K562 (cell line): ENCODE results near the gene TCEANC. TPM values are rescaled to one million over a fixed set of nuclear protein-coding genes. Genes with fewer than 3 reads are reported as not detected.
A peak's percentile ranks its signal among the peaks of the same experiment; 100 is the strongest.

Experiments
- CXXC5 ChIP-seq: fragments of 250-450 bp; sonication (Bioruptor Pico); IDR thresholded peaks from 2 replicates; pipeline ENCODE4 v1.8.0; 2022; ENCODE audit warnings: inconsistent platforms, mild to moderate bottlenecking, moderate library complexity
- HCFC1 ChIP-seq: IDR thresholded peaks from 2 replicates; pipeline ENCODE4 v1.6.1; 2012; ENCODE audit warnings: low read depth, low read length, improper control_type of control experiment
- HMGN3 ChIP-seq: IDR thresholded peaks from 2 replicates; pipeline ENCODE4 v1.6.1; 2011; ENCODE audit warnings: borderline replicate concordance, low read depth, mild to moderate bottlenecking, mixed read lengths, low read length; ENCODE audit not compliant: insufficient read length; ENCODE audit errors: extremely low read depth
- HNRNPLL ChIP-seq: fragments of 200-400 bp; formaldehyde crosslinking; IDR thresholded peaks from 2 replicates; pipeline ENCODE4 v1.6.1; 2017; ENCODE audit warnings: low read length, low read depth, mild to moderate bottlenecking; ENCODE audit not compliant: poor library complexity, severe bottlenecking
- KLF10 ChIP-seq: fragments of 250-450 bp; sonication (Bioruptor Pico); IDR thresholded peaks from 2 replicates; pipeline ENCODE4 v1.6.1; 2021; ENCODE audit warnings: matching md5 sums
- MBD2 ChIP-seq: sonication (generic); IDR thresholded peaks from 2 replicates; pipeline ENCODE4 v1.6.1; 2016; ENCODE audit warnings: low read depth, borderline replicate concordance
- MYNN ChIP-seq, 2 experiments: sonication (generic); formaldehyde crosslinking in 1 of 2; IDR thresholded peaks; 2 replicates each; pipeline versions ENCODE4 v1.5.0 to v1.6.1; 2016 to 2020; ENCODE audit warnings: antibody characterized with exemption in 1 of 2, missing genetic modification reagents in 1 of 2
- NEUROD1 ChIP-seq: fragments of 150-350 bp; IDR thresholded peaks from 2 replicates; pipeline ENCODE4 v1.6.1; 2014; ENCODE audit warnings: borderline replicate concordance, low read length, low read depth; ENCODE audit not compliant: partially characterized antibody
- NUFIP1 ChIP-seq: fragments of 450-650 bp; IDR thresholded peaks from 2 replicates; pipeline ENCODE4 v1.6.1; 2018; ENCODE audit not compliant: partially characterized antibody
- POLR3G ChIP-seq: IDR thresholded peaks from 2 replicates; pipeline ENCODE4 v1.6.1; 2011; ENCODE audit not compliant: insufficient read length, insufficient replicate concordance; ENCODE audit errors: extremely low read depth
- SOX6 ChIP-seq: fragments of 450-650 bp; IDR thresholded peaks from 2 replicates; pipeline ENCODE4 v1.6.1; 2014; ENCODE audit warnings: mild to moderate bottlenecking
- ZNF316 ChIP-seq: fragments of 450-650 bp; IDR thresholded peaks from 2 replicates; pipeline ENCODE4 v1.6.1; 2016
- polyA plus RNA-seq, 8 experiments: library from polyadenylated mRNA; depleted of rRNA in 4 of 8; stranded (reverse) in 5 of 8; unstranded in 3 of 8; fragments of >200 nt; fragmentation: Nextera tagmentation in 2 of 8; fragmentation: Illumina TruSeq in 1 of 8; extraction: Ambion mirVana in 2 of 8; extraction: Trizol in 1 of 8; gene quantifications; 2 replicates each; pipeline versions ENCODE4 v1.2.1 to v1.2.3, GENCODE V29; 2011 to 2014; ENCODE audit warnings: inconsistent platforms in 1 of 8, missing spikeins in 1 of 8
- total RNA-seq, 7 experiments: library from RNA; depleted of rRNA in 6 of 7; stranded (reverse); fragments of >200 nt in 6 of 7; fragmentation: Illumina TruSeq in 2 of 7; extraction: Trizol in 2 of 7; gene quantifications; 2 replicates each; pipeline versions ENCODE4 v1.2.1 to v1.2.3, GENCODE V29; 2011 to 2021; ENCODE audit warnings: low replicate concordance in 1 of 7
- TF ChIP-seq, protein P1 (sequence below), 3 experiments: fragments of 200-800 bp in 1 of 3; fragments of 250-450 bp in 1 of 3; fragments of 450-650 bp in 1 of 3; sonication (Bioruptor Pico) in 1 of 3; sonication (Bioruptor generic) in 1 of 3; formaldehyde crosslinking in 1 of 3; IDR thresholded peaks; 2 replicates each; pipeline versions ENCODE4 v1.6.1 to v1.8.0; 2016 to 2022; ENCODE audit warnings: mild to moderate bottlenecking in 2 of 3, missing genetic modification characterization in 2 of 3, missing compliant biosample characterization in 1 of 3, moderate library complexity in 1 of 3
- TF ChIP-seq, protein P2 (sequence below), 2 experiments: fragments of 450-650 bp; conservative IDR thresholded peaks; 2 replicates each; pipeline ENCODE4 v1.6.1; 2017; ENCODE audit warnings: mild to moderate bottlenecking in 2 of 2, moderate library complexity in 2 of 2
- TF ChIP-seq, protein P3 (sequence below): conservative IDR thresholded peaks from 2 replicates; pipeline ENCODE4 v1.6.1; 2011; ENCODE audit warnings: low read depth, mild to moderate bottlenecking, low read length; ENCODE audit not compliant: control insufficient read depth
- TF ChIP-seq, protein P4 (sequence below): fragments of 450-650 bp; IDR thresholded peaks from 2 replicates; pipeline ENCODE4 v1.6.1; 2018; ENCODE audit not compliant: partially characterized antibody

Gene TCEANC
- total and polyA plus RNA-seq, 9 of the 15 experiments (the other 6 are each of a cell fraction or from before 2014, with no cell fraction given), result 1.2 to 2.8 (median 2.0) TPM

DNA sequence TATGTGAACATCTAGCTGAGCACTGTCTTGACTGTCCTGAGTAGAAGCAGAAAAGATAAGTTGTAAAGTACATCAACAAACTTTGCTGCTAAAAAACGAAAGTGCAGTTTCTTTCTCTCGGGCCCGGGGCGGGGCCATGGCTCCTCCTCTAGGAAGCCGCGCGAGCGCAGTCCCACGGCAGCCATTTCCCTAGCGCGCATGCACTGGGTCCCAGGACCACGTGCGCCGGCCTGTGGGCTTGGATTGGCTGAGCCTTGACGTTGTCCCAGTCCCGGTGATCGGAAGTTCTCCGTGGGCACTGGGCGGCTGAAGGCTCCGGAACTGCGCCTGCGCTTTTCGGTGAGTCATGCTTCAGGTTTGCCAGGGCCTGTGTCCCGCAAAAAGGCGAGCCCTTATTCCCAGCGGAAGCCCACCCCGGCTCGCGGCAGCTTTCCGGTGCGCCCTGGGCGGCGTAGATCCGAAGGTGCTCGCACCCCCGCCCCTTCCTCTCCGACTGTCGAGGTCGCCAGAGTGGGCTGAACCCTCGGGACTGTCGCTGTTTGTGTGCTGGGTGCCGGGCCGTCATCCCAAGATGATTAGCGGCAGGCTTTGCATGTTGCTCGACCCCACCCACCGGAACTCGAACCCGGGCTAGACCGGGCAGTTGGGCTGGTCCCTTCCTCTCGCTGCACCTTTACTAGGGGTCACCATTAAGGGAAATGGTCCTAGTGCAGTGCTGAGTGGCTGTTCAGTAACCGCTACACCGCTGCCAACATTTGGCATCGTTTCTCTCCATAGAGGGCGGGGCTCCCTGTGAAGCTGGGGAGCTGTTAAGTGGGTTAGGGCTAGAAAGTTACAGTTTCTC, at the start of gene TCEANC (continued):
- TF ChIP-seq, protein P1, sequence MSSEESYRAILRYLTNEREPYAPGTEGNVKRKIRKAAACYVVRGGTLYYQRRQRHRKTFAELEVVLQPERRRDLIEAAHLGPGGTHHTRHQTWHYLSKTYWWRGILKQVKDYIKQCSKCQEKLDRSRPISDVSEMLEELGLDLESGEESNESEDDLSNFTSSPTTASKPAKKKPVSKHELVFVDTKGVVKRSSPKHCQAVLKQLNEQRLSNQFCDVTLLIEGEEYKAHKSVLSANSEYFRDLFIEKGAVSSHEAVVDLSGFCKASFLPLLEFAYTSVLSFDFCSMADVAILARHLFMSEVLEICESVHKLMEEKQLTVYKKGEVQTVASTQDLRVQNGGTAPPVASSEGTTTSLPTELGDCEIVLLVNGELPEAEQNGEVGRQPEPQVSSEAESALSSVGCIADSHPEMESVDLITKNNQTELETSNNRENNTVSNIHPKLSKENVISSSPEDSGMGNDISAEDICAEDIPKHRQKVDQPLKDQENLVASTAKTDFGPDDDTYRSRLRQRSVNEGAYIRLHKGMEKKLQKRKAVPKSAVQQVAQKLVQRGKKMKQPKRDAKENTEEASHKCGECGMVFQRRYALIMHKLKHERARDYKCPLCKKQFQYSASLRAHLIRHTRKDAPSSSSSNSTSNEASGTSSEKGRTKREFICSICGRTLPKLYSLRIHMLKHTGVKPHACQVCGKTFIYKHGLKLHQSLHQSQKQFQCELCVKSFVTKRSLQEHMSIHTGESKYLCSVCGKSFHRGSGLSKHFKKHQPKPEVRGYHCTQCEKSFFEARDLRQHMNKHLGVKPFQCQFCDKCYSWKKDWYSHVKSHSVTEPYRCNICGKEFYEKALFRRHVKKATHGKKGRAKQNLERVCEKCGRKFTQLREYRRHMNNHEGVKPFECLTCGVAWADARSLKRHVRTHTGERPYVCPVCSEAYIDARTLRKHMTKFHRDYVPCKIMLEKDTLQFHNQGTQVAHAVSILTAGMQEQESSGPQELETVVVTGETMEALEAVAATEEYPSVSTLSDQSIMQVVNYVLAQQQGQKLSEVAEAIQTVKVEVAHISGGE (CRISPR knock-in tag; IDR thresholded peaks at IDR 0.05), result peak in 1 of 3 experiments; percentile 89; a peak in 2 of 6 replicates
- TF ChIP-seq KLF10 (no peak), NEUROD1 (no peak), HCFC1 (no peak), SOX6 (peak; percentile 16; the same call in 1 of the 2 replicates), MYNN (IDR thresholded peaks at IDR 0.05) (no peak), MYNN (CRISPR knock-in tag; IDR thresholded peaks at IDR 0.05) (no peak), HNRNPLL (peak; percentile 71), HMGN3 (peak; percentile 63), MBD2 (no peak), CXXC5 (CRISPR knock-in tag) (peak; percentile 54), NUFIP1 (peak; percentile 17), POLR3G (no peak), ZNF316 (peak; percentile 50)
- TF ChIP-seq, protein P2, sequence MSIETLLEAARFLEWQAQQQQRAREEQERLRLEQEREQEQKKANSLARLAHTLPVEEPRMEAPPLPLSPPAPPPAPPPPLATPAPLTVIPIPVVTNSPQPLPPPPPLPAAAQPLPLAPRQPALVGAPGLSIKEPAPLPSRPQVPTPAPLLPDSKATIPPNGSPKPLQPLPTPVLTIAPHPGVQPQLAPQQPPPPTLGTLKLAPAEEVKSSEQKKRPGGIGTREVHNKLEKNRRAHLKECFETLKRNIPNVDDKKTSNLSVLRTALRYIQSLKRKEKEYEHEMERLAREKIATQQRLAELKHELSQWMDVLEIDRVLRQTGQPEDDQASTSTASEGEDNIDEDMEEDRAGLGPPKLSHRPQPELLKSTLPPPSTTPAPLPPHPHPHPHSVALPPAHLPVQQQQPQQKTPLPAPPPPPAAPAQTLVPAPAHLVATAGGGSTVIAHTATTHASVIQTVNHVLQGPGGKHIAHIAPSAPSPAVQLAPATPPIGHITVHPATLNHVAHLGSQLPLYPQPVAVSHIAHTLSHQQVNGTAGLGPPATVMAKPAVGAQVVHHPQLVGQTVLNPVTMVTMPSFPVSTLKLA (conservative IDR thresholded peaks at IDR 0.05), result peak; percentile 77 to 80
- TF ChIP-seq, protein P3, sequence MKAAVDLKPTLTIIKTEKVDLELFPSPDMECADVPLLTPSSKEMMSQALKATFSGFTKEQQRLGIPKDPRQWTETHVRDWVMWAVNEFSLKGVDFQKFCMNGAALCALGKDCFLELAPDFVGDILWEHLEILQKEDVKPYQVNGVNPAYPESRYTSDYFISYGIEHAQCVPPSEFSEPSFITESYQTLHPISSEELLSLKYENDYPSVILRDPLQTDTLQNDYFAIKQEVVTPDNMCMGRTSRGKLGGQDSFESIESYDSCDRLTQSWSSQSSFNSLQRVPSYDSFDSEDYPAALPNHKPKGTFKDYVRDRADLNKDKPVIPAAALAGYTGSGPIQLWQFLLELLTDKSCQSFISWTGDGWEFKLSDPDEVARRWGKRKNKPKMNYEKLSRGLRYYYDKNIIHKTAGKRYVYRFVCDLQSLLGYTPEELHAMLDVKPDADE, result peak; percentile 23; the same call in 1 of the 2 replicates
- TF ChIP-seq, protein P4, sequence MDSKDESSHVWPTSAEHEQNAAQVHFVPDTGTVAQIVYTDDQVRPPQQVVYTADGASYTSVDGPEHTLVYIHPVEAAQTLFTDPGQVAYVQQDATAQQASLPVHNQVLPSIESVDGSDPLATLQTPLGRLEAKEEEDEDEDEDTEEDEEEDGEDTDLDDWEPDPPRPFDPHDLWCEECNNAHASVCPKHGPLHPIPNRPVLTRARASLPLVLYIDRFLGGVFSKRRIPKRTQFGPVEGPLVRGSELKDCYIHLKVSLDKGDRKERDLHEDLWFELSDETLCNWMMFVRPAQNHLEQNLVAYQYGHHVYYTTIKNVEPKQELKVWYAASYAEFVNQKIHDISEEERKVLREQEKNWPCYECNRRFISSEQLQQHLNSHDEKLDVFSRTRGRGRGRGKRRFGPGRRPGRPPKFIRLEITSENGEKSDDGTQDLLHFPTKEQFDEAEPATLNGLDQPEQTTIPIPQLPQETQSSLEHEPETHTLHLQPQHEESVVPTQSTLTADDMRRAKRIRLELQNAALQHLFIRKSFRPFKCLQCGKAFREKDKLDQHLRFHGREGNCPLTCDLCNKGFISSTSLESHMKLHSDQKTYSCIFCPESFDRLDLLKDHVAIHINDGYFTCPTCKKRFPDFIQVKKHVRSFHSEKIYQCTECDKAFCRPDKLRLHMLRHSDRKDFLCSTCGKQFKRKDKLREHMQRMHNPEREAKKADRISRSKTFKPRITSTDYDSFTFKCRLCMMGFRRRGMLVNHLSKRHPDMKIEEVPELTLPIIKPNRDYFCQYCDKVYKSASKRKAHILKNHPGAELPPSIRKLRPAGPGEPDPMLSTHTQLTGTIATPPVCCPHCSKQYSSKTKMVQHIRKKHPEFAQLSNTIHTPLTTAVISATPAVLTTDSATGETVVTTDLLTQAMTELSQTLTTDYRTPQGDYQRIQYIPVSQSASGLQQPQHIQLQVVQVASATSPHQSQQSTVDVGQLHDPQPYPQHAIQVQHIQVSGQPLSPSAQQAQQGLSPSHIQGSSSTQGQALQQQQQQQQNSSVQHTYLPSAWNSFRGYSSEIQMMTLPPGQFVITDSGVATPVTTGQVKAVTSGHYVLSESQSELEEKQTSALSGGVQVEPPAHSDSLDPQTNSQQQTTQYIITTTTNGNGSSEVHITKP, result peak; percentile 59
